Endothelial cell of coronary artery (primary cell): ENCODE results near the gene PAOX. TPM values are rescaled to one million over a fixed set of nuclear protein-coding genes. Genes with fewer than 3 reads are reported as not detected.

Experiments used
- total RNA-seq: library from RNA; depleted of rRNA; stranded (reverse); fragments of >200 nt; gene quantifications from 2 replicates; pipeline ENCODE4 v1.2.3, GENCODE V29; 2014

The PAOX gene
- 6.7 and 7.0 TPM in 2 replicates for total RNA-seq

DNA sequence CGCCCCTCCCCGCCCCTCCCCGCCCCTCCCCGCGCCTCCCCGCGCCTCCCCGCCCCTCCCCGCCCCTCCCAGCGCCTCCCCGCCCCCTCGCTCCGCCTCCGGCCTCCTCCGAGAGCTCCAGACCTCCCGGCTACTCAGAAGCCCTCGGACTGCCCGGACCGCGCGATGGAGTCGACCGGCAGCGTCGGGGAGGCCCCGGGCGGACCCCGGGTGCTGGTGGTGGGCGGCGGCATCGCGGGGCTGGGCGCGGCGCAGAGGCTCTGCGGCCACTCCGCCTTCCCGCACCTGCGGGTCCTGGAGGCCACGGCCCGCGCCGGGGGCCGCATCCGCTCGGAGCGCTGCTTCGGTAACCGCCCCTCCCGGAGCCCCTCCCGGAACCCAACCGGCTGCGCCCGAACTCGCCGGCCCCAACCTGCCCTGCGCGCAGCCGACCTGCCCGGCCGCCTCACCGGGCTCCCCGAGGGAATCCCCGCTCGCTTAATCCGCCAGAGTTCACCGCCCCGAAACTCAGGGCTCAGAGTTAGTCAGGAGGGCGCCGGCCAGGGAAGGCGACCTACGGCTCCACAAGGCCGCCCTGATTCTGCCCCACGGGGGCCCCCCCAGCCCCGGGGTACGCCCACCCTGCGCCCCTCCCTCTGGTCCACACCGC lies at the start of gene PAOX:
TSS of gene PAOX (plus strand) at position 111 of the 649 bp plus-strand sequence. CDS start at position 166, 55 bp downstream.

DNA sequence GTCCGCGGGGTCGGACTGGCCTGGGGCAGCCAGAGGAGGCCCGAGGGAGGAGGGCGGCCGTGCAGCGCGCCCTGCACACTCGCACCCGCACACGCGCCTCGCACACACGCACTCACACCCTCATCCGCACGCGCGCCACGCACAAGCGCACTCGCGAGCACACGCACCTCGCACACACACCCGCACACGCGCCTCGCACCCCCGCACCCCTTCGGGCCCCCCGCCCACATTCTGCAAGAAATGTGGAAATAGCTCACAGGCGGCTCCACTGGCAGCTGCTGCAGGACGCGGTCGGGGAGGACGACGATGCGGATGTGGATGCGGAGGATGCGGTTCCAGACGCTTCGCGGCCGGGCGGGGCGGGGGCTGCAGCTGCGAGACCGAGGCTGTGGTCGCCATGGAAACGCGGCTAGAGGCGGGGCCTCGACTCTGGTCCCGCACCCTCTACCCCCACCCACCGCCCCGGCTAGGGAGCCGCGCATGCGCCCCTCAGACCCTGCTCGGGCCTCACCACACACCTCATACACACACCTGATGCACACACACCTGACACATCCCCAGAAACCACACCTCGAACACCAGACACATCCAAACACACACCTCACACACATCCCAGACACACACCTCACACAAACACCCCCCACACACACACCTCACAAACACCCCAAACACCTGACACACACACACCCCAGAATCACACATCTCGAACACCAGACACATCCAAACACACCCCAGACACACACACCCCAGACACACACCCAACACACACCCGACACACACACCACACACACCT lies 42.3 kb upstream of the PAOX start, which contains the start of gene CALY:
TSS of gene CALY (minus strand) at position 320 of the 793 bp plus-strand sequence. CDS start 7,907 bp downstream, outside the sequence.

DNA sequence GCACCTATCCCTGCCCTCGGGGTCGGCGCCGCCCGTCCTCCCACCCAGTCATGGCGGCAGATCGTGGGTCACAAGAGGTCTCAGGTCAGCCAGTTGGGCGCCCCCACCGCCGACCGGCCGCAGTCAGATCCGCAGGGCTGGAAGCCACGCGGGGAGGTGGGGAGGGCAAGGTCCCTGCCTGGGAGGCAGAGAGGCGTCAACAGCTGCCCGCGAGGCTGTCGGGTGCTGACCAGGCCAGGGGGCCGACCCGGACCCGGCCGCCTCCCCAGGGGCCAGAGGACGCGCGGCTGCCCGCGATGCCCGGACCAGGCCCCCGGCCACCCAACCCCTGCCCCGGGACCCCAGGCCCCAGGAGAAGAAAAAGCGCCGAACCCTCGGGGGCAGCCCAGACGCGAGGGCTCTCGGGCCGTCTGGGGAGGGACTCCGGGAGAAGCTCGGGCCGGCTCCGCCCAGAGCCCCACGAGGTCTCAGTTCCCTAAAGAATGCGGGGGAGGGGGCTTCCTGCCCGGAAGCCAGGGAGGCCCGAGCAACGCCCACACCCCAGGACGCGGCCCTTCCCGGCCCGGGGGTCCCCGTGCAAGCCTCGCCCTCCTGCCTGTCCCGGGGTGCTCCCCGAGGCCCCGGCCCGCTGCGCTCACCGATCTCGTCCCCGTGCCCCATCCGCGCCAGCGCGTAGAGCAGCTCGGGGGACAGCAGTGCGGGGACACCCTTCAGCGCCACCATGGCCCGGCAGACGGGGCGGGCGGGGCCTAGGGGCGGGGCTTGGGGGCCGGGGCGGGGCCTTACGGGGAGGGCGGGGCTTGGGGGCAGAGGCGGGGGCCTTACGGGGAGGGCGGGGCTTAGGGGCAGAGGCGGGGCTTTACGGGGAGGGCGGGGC lies 21.5 kb upstream of the PAOX start, which contains the start of gene FUOM:
TSS of gene FUOM (minus strand) at position 735 of the 877 bp plus-strand sequence. CDS start at position 723, 12 bp downstream.

DNA sequence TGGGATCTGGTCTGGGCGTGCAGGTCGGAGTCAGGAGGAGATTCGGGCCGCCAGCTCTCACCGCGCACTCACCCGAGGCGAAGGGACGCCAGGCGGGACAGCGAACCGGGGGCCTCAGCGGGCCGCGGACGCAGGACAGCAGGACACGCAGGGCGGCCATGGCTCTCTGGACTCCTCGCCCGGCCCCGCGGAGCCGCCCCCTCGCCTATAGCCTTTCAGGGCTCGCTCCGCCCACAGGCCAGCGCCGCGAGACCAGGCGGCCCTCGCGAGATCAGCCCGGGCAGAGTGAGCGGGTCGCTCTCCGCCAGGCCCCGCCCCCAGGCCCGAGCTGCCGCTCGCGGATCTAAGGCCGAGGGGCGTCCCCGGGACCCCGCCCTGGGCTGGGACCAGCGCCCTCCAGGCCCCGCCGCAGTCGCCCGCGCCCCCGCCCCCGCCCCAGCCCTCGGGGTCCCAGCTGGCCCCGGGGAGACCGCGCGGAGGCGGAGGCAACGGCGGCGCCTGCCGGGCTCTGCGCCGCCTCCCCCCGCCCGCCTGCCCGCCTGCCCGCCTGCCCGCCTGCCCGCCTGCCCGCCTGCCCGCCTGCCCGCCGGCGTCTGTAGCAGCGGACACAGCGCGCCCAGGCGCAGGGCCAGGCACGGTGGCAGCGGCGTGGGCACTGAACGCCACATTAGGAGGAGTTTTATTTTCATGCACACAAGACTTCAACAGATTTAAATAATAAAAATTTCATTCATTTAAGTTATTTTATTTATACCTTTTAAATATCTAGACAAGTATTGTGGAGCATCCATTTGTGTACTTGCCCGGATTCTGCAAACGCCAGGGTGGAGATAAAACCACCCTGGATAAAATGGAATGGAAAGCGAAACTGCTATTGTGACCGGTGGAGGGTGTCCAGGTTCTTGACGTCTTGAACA lies 5.6 kb upstream of the PAOX start, which contains the start of gene ECHS1:
TSS of gene ECHS1 (minus strand) at position 181 of the 917 bp plus-strand sequence. CDS start at position 160, 21 bp downstream.

DNA sequence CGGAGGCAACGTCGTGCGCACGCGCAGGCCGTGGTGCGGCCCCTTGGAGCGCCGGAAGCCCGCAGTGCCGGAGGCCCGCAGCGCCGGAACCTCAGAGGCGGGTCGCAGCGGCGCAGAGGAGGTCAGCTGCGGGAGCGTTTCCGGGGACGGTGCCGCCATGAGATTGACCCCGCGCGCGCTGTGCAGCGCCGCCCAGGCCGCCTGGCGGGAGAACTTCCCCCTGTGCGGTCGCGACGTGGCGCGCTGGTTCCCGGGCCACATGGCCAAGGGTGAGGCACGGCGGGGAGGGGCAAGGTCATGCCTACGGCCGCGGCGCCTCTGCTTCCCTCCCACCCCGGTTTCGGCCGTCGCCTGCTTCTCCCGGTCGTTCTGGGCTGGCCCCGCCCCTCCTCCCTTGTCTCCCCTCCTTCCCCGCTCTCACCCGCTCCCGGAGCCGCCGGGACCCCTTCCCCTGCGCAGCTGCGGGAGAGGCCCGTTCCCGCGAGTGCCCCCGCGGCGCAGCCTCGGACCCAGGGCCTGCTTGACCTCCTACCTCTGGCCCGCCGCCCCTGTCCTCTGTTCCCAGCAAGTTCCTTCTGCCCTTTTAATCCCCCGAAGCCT lies 15.1 kb downstream of the PAOX start, which contains the start of gene MTG1:
TSS of gene MTG1 (plus strand) at position 94 of the 600 bp plus-strand sequence. CDS start at position 158, 64 bp downstream.

DNA sequence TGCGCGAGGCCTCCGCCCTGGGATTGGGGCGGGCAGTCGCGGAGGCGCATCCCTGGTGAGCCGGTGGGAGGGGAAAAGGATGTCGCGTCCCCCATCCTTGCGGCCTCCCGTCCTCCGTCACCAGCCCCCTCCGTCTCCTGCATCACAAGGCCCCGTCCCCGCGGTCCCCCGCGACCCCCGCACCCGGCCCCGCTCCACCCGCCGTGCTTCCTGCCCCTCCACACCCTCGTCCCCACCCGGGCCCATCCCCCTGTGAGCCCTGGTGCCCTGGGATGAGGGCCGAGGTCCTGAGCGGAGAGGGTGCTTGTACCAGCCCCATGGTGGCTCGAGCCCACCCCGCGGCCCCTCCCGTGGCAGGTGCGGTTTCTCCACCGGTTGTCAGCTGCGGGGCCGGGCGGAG lies 45.5 kb downstream of the PAOX start, which contains the start of gene SPRN:
TSS of gene SPRN (minus strand) at position 25 of the 400 bp plus-strand sequence. CDS start 944 bp downstream, outside the sequence.

Other genes starting within 250 kb of the PAOX start
- gene KNDC1, start 219.0 kb upstream of the PAOX start, total RNA-seq: under 0.01 TPM in 1 of 2 replicates, not detected in the other
- gene UTF1, start 149.0 kb upstream of the PAOX start, total RNA-seq: not detected in 2 replicates
- gene VENTX, start 141.4 kb upstream of the PAOX start, total RNA-seq: not detected in 2 replicates
- gene ADAM8, start 102.4 kb upstream of the PAOX start, total RNA-seq: 0.18 and 0.75 TPM in 2 replicates
- 50.6 and 51.5 TPM in 2 replicates for gene TUBGCP2, start 70.4 kb upstream of the PAOX start, total RNA-seq
- 23.0 and 24.7 TPM in 2 replicates for gene ZNF511, start 70.3 kb upstream of the PAOX start, total RNA-seq
- gene CALY, start 42.4 kb upstream of the PAOX start, total RNA-seq: not detected in 2 replicates
- gene PRAP1, start 31.9 kb upstream of the PAOX start, total RNA-seq: not detected in 2 replicates
- gene FUOM, start 21.2 kb upstream of the PAOX start, total RNA-seq: 17.0 and 29.5 TPM in 2 replicates
- 52.2 and 71.7 TPM in 2 replicates for gene ECHS1, start 5.9 kb upstream of the PAOX start, total RNA-seq
- gene MTG1, start 14.9 kb downstream of the PAOX start, total RNA-seq: 40.2 and 40.4 TPM in 2 replicates
- gene SPRN, start 45.4 kb downstream of the PAOX start, total RNA-seq: under 0.01 TPM in 2 replicates
- gene SCART1, start 74.7 kb downstream of the PAOX start, total RNA-seq: 0.54 and 1.3 TPM in 2 replicates
- 0.47 TPM in 1 of 2 replicates, not detected in the other for gene CYP2E1, start 148.1 kb downstream of the PAOX start, total RNA-seq
- 0.09 TPM in 1 of 2 replicates, not detected in the other for gene SYCE1, start 186.3 kb downstream of the PAOX start, total RNA-seq
- gene FRG2B, start 247.5 kb downstream of the PAOX start, total RNA-seq: not detected in 2 replicates